BE2C (cell line): Measurements from ENCODE around the gene RANBP10.

Source experiments
- DNase-seq: peaks from one replicate; pipeline ENCODE4 v3.0.0-alpha.2; 2020
- H3K27me3 ChIP-seq: fragments of 250-450 bp; sonication (Bioruptor Pico); 2 replicates; pipeline ENCODE4 v1.5.1; 2020; ENCODE audit warnings: mild to moderate bottlenecking
- H3K36me3 ChIP-seq: fragments of 250-450 bp; sonication (Bioruptor Pico); 2 replicates; pipeline ENCODE4 v1.5.1; 2020; ENCODE audit warnings: mild to moderate bottlenecking
- H3K4me1 ChIP-seq: fragments of 250-450 bp; sonication (Bioruptor Pico); 2 replicates; pipeline ENCODE4 v1.5.1; 2020
- H3K4me3 ChIP-seq: 2 replicates; pipeline ENCODE4 v1.5.1; 2011; ENCODE audit warnings: low read depth, low read length
- H3K9me3 ChIP-seq: fragments of 250-450 bp; sonication (Bioruptor Pico); 2 replicates; pipeline ENCODE4 v1.5.1; 2020
- CTCF ChIP-seq: IDR thresholded peaks from 2 replicates; pipeline ENCODE4 v1.5.1; 2012; ENCODE audit warnings: mild to moderate bottlenecking, low read depth, low read length

RANBP10 gene

GRCh38 chr16:67677712-67678111, 128.6 kb downstream of the RANBP10 start:
- no peak overlapping the region for H3K4me3 ChIP-seq
- H3K4me1 ChIP-seq: peaks cover 11% of the 10 kb centered on the region
- no peaks in the 10 kb centered on the region for H3K9me3 ChIP-seq
- H3K36me3 ChIP-seq: no peaks in the 10 kb centered on the region
- no peak for TF ChIP-seq CTCF
- no peaks in the 10 kb centered on the region for H3K27me3 ChIP-seq
- DNase-seq: no peak

- Histone ChIP-seq H3K9me3 (no peaks in the 10 kb centered on the region), H3K36me3 (no peaks in the 10 kb centered on the region), H3K4me3 (no peak overlapping the region), H3K27me3 (no peaks in the 10 kb centered on the region), H3K4me1 (peaks cover 11% of the 10 kb centered on the region)
- no peak for TF ChIP-seq CTCF
- DNase-seq: no peak
These were observed 129.4 kb downstream of the RANBP10 start for GRCh38 chr16:67676939-67677338.

GRCh38 chr16:67676516-67676915, 129.8 kb downstream of the RANBP10 start:
- TF ChIP-seq CTCF: no peak
- H3K27me3 ChIP-seq: no peaks in the 10 kb centered on the region

GRCh38 chr16:67675999-67676398, 130.4 kb downstream of the RANBP10 start:
- Histone ChIP-seq H3K4me3 (no peak overlapping the region), H3K36me3 (no peaks in the 10 kb centered on the region), H3K4me1 (peaks cover 11% of the 10 kb centered on the region), H3K9me3 (no peaks in the 10 kb centered on the region), H3K27me3 (no peaks in the 10 kb centered on the region)
- no peak for DNase-seq
- no peak for TF ChIP-seq CTCF

More at GRCh38 chr16:67676516-67676915, 129.8 kb downstream of the RANBP10 start:
- Histone ChIP-seq H3K4me1 (peaks cover 11% of the 10 kb centered on the region), H3K4me3 (no peak overlapping the region), H3K36me3 (no peaks in the 10 kb centered on the region), H3K9me3 (no peaks in the 10 kb centered on the region)
- no peak for DNase-seq

GRCh38 chr16:67675579-67675935, 130.8 kb downstream of the RANBP10 start:
- DNase-seq: no peak
- H3K4me1 ChIP-seq: peaks cover 11% of the 10 kb centered on the region
- no peak for TF ChIP-seq CTCF
- H3K4me3 ChIP-seq: no peak overlapping the region
- no peaks in the 10 kb centered on the region for H3K9me3 ChIP-seq
- no peaks in the 10 kb centered on the region for H3K36me3 ChIP-seq
- H3K27me3 ChIP-seq: no peaks in the 10 kb centered on the region

- no peaks in the 10 kb centered on the region for H3K36me3 ChIP-seq
- no peak for TF ChIP-seq CTCF
- H3K4me3 ChIP-seq: no peak overlapping the region
- DNase-seq: no peak
- H3K4me1 ChIP-seq: peaks cover 11% of the 10 kb centered on the region
- no peaks in the 10 kb centered on the region for H3K9me3 ChIP-seq
- no peaks in the 10 kb centered on the region for H3K27me3 ChIP-seq
These were observed 131.3 kb downstream of the RANBP10 start for GRCh38 chr16:67674851-67675578.
